GM18867 (cell line): ENCODE results near the gene NDUFB10.
A peak's percentile ranks its signal among the peaks of the same experiment; 100 is the strongest.

Experiments
- ATAC-seq: cut with Tn5 transposase; IDR thresholded peaks from one replicate; pipeline ENCODE4 v1.9.1; 2021; ENCODE audit warnings: mild to moderate bottlenecking, moderate library complexity; ENCODE audit not compliant: unreplicated experiment

Gene NDUFB10

DNA sequence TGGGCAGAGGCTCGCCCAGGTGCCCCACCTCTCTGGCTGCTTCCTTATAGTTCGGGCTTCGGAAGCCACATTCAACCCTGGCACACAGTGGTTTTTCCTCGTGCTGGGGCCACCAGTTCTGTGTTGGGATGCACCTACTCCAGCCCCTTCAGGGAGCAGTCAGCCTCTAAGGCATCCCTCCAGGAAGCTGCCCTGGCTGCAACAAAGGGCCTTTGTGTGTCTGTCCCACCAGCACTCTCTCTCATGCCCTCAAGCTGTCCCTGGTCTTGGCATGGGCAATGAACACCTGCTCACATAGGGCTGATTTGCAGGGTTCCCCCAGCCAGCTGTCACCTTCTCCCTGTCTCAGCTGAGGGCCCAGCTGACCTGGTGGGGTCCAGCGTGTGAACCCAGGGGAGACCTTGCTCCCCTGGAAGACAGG lies 22.7 kb downstream of the NDUFB10 start:
- no peak for ATAC-seq

DNA sequence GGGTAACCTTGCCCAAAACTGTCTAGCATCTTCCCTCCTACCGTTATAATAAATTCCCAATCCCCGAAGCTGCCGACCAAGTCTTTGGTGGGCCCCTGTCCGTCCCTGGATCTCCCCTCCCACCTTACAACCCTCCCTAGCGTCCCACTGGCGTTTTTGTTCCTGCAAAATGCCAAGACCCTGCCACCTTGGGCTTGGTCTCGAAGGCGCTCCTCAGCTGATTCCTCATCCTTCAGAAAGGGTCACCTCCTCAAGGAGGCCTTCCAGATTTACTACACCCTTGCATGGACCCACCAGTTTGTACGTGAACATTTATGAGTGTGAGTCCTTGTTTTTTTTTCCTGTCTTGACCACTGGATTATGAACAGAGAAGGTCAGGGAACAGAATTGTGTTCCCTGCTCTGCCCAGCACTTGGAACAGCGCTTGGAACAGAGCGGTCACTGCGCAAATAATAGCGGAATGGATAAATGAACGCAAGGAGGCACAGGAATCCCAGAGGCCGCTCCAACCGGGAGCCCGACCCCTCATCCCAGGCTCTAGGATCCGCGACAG lies 23.7 kb downstream of the NDUFB10 start:
- ATAC-seq: no peak

DNA sequence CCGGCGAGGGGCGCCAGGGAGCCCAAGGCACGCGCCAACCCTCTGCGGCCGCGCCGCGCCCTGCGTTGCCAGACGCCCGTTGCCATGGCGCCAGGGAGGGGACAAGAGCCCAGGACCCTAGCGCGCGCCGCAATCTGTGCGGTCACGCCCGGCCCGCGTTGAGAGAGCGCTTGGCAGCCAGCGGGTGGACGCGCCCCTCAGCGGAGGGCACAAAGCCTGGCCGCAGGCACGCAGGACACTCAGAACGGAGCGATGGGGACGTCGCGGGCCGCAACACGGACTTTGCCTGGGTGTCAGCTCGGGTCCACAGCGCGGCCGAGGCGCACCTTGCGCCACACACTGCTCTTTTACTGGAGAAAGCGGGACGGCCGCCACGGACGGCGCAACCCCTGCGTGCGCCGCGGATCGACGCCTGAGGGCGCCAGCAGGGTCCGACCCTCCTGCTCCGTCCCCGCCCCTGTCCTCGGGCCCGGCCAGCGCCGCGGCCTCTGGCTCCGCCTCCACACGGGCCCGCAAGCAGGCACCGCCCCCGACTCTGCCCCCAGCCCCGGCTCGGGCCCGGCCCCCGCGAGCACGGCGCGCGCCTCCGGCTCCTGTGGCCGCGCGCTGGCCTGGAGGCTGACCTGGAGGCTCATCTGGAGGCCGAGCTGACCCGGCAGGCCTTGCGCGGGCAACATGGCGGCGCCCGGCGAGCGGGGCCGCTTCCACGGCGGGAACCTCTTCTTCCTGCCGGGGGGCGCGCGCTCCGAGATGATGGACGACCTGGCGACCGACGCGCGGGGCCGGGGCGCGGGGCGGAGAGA lies 24.4 kb downstream of the NDUFB10 start, which contains the start of gene GFER:
GFER (plus strand) TSS at position 650 of the 803 bp plus-strand sequence; CDS start at position 676, 26 bp downstream.
- ATAC-seq: peak; percentile 74

DNA sequence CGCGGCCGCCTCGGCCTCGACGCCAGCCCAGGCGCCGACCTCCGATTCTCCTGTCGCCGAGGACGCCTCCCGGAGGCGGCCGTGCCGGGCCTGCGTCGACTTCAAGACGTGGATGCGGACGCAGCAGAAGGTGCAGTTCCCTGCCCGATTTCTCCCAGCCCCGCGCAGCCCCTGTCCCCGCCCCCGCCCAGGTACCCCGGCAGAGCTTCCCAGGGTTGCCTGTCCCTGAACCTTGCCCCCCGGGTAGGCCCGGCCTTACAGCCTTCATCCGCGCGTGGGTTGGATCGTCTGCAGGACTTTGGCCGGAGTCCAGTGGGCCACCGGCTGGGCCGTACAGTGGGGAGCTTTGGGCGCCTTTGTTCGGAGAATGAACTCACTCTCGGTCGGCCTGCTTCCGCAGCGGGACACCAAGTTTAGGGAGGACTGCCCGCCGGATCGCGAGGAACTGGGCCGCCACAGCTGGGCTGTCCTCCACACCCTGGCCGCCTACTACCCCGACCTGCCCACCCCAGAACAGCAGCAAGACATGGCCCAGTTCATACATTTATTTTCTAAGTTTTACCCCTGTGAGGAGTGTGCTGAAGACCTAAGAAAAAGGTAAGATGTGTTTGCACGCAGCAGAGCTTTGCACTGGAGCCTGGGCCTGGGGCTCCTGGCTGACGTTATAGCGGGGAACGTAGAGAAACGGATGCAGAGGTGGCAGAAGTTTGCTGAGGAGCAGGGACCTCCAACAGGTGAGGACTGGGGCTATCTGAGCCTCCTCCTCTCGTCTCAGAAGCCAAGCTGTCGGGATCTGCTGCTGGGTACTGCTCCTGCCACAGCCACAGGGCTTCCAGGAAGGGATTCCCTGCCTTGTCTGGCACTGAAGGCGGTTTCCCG lies 25.2 kb downstream of the NDUFB10 start:
- no peak for ATAC-seq

DNA sequence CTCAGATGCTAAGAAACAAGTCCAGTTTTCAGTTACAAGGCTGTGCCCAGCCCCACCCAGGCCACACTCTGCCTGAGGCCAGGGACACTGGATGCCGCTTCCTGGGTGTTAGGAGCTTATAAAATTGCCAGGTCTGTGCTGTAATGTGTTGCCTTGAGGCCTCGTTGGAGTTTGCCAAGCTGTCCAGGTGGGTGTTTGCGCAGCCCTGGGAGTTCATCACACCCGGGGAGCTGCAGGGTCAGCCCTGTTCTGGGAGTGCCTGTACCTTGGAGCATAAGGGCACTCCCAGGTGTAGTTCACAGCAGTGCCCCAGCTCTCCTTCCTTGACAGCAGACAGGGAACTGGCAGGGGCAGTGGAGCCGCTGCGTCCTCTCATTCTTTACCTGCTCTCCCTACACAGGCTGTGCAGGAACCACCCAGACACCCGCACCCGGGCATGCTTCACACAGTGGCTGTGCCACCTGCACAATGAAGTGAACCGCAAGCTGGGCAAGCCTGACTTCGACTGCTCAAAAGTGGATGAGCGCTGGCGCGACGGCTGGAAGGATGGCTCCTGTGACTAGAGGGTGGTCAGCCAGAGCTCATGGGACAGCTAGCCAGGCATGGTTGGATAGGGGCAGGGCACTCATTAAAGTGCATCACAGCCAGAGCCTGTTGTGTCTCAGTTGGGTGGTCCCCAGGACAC lies 26.3 kb downstream of the NDUFB10 start:
- ATAC-seq: no peak

DNA sequence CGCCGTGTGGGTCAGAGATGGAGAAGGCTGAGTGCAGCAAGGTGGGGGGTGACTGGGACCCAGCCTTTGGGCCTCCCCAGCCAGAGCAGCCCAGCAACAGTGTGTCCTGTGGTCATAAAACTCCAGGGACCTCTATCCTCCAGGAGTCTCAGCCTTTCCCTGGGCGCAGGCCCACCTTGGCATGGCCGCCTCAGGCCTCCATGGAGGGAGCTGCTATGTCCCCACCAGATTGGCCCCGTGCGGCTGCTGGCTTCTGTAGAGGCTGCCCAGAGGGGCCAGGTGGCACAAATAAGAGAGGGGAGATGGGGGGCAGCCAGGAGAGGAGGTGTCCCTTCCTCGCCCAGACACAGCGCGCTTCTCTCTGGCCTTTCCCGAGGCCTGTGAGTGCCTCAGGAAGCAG lies 27.9 kb downstream of the NDUFB10 start:
- ATAC-seq: no peak

DNA sequence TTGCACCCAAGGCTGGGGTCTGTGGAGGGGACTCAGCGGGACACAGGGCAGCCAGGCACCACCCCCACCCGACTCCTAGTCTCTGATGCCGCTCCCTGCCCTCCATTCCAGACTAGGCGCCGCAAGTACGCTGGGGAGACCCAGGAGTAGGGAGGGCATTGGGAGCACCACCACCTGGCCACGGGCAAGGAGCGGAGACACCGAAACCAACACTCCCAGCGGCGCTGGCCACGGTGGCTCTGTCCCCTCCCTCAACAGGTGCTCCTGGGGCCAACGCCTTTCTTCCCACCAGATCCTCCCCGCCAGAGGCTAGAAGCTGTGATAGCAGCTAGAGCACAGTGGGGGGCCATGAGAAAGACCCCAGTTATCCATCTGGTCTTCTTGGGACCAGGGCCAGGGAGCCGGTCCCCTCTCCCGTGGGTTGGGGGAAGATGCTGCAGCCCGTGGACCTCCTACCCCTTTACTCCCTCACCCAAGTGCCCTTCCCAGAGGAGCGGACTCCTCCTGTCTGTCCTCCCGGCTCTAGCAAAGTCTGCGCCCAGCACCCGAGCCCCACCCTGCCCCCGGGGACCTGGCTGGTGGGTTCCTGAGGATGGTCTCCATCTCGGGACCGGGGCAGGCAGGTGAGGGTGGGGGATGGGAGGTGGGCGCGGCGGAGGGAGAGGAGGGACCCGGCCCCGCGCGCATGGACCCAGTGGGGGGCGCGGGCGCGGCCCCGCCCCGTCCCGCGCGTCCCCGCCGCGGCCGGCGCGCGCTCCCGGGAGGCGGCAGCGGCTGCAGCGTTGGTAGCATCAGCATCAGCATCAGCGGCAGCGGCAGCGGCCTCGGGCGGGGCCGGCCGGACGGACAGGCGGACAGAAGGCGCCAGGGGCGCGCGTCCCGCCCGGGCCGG lies 30.1 kb downstream of the NDUFB10 start, which contains the start of gene SYNGR3:
SYNGR3 (plus strand) TSS at position 762 of the 892 bp plus-strand sequence. CDS start 133 bp downstream, outside the sequence.
- ATAC-seq: no peak

DNA sequence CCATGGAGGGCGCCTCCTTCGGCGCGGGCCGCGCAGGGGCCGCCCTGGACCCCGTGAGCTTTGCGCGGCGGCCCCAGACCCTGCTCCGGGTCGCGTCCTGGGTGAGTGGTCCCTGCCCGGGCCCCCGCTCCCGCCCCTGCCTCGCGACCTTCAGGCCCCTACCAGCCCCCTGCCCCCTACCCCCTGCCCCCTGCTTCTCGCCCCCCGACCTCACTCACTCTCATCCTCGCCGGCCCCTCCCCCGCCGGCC lies 30.7 kb downstream of the NDUFB10 start:
- no peak for ATAC-seq

DNA sequence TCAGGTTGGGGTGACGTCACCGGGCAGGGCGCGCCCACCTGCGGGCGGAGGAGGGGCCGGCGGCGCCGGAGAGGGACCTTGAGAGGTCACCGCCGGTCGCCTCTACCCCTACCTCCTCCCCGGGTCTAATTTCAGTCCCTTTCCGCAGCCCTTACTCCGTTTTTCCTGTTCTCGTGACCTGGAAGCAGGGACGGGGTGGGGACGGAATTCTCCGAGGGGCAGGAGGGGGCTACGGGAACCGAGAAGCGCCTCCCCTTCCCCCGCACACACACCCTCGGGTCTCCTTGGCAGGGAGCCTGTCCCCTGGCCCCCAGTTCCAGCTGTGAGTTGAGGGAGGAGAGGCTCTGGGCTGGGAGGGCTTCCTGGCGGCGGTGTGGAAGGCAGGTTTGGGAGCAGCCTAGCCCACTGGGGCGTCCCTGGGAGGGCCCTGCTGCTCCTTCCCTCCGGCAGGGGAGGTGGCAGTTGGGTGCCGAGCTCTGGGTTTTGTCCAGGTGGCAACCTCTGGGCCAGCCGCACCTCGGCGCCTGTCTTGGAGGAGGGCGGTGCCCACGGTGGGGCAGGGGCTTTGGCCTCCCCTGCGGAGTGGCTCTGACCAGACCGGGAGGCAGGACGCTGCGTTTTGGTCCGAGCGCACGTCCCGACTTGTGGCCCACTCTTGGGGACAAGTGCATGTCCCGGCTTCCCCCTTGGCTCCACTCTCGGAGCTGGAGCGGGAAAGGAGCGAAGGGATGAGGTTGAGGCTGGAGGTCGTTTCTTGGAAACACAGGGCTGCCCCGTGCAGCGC lies 31.2 kb downstream of the NDUFB10 start:
- peak; percentile 5 for ATAC-seq

DNA sequence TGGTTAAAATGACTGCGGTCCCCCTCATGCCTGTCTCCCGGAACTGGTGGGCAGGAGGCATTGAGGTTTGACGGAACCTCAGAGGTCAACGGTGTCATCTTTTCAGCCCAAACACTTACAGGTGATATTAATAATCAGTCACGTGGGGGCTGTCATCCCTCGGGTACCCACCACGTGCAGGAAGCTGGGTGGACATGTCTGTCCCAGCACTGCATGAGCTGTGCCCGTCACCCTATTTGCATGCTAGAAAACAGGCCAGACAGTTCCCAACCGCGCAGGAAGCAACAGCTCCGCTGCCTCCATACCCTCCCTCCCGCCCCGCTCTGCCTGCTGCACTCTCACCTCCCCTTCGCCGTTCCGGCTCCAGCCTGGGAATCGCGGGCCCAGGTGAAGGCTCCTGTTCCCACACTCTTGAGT lies 31.8 kb downstream of the NDUFB10 start:
- peak; percentile 38 for ATAC-seq

DNA sequence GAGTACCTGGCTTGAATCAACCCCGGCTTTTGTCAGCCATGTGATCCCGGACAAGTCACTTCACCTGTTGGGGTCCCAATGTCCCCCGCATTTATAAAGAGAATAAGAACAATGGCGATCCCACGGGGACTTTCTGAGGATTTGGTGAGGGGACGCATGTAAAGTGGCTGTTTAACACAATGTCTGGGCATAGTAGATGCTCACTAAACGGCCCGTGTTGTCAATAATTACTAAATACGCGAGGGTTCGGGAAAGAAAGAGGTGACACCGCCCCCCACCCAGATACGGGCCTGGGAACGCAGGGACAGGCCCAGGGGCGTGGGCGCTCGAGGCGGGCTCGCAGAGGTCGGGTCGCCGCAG lies 32.2 kb downstream of the NDUFB10 start:
- ATAC-seq: no peak

DNA sequence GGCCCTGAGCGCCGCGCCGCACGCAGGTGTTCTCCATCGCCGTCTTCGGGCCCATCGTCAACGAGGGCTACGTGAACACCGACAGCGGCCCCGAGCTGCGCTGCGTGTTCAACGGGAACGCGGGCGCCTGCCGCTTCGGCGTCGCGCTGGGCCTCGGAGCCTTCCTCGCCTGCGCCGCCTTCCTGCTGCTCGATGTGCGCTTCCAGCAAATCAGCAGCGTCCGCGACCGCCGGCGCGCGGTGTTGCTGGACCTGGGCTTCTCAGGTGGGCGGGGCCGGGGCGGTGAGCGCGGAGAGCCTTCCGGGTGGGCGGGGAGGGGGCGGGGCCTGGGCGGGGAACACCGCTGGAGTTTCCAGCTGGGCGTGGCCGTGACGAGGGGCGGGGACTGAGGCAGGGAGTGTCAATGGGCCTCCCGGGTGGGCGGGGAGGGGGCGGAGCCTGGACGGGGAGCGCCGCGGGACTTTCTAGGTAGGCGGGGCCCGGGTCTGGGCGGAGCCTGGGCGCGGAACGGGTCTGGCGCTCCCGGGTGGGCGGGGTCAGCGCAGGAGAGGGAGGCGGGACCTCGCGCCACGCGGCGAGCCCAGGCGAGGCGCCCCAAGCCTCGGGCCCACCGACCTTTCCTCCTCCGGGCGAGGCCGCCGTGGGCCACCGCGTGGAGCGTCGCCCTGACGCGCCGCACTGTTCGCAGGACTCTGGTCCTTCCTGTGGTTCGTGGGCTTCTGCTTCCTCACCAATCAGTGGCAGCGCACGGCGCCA lies 32.8 kb downstream of the NDUFB10 start:
- ATAC-seq: peak; percentile 50

DNA sequence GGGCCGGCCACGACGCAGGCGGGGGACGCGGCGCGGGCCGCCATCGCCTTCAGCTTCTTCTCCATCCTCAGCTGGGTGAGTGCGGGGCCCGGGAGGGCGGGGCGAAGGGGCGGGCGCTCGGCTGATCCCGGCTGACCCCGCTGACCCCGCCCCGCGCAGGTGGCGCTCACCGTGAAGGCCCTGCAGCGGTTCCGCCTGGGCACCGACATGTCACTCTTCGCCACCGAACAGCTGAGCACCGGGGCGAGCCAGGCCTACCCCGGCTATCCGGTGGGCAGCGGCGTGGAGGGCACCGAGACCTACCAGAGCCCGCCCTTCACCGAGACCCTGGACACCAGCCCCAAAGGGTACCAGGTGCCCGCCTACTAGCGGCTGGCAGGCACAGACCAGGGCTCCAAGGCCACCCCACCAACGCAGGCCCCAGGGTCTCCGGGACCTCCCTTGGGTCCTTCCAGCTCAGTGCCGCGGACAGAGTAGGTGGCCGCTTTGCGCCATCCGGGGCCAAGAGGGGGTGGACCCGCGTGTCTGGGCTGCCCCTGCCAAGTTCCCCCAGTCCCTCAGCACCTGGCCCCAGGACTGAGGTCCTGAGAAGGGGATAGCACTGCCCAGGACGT lies 33.5 kb downstream of the NDUFB10 start:
- no peak for ATAC-seq

DNA sequence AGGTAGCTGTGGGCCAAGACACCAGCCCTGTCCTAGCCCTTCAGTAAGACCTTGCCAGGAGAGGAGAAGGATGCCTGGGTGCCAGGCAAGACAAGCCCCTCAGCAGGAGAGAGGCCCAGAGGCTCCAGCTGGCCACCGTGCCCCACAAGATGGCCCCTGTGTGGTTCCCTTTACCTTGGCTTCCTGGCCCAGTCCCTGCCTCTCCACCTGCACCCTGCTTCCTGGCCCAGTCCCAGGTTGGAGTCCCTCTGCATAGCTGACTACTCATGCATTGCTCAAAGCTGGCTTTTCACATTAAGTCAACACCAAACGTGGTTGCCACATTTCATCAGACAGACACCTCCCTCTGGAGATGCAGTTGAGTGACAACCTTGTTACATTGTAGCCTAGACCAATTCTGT lies 34.4 kb downstream of the NDUFB10 start:
- no peak for ATAC-seq

DNA sequence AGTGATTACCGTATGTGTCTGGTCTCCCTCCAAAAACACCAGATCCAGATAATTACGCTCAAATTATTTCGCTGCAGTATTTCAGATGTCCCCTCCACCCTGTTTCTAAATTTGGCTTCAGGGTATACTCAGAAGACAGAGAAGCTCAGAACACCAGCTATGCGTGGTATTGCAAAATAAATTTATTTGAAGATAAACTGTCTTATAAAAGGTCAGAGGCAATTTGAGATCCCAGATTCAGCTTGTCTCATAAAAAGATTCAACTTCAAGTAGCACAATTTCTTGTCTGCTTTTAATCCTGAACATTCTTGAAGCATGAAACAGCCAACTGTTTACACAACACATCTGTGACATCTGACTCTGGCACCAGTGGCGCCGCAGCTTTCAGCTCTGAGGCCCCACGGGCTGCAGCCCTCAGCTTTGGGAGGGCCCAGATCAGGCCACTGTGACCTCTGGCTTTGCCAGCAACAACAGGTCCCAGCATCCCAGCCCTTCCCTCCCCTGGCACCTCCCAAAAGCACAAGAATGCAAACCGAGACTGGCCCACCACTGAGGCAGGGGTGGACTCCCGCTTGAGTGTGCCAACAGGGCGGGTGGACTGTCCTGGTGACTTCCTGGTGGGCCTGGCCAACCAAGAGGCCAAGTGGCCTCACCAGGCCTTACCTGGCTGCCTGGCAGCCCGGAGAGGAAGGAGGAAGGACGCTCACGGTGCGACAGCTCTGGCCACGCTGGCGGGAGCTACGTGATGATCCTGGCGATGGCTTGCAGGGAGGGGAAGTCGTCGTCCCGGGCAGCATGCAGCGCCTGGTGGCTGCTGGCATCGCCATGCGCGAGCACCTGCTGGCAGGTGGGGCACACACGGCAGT lies 38.4 kb downstream of the NDUFB10 start:
- ATAC-seq: no peak

DNA sequence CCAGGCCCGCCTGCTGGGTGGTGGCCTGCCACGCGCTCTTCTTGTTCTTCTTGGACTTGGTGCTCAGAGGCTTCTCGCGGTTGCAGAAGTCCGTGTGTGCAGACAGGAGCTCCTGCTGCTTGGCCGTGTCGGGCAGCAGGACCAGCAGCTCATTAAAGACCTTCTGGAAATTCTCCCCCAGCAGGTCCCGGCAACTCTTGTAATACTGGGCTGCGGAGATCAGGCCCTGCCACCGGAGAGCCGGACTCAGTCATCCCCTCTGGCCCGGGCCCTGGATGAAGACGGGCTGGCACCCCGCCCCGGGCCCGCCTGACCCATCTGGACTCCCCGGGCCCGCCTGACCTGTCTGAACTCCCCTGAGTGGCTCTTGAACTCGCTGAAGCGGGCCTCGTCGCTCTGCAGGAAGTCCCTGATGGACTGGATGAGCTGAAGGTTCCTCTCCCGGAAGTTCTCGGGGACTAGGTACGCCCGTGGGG lies 39.1 kb downstream of the NDUFB10 start:
- no peak for ATAC-seq
